GM06990 (cell line): ENCODE measurements around the gene RAG1.

Experiments used
- DNase-seq: peaks from one replicate; pipeline ENCODE4 v3.0.0-alpha.2; 2011; ENCODE audit not compliant: insufficient read length; ENCODE audit errors: extremely low read depth
- H3K27me3 ChIP-seq: replicated peaks from 2 replicates; pipeline ENCODE4 v1.6.0; 2011; ENCODE audit warnings: low read length; ENCODE audit not compliant: control insufficient read depth, insufficient read depth
- H3K36me3 ChIP-seq: 2 replicates; pipeline ENCODE4 v1.5.1; 2011; ENCODE audit warnings: low read length; ENCODE audit not compliant: control insufficient read depth, insufficient read depth
- H3K4me3 ChIP-seq: replicated peaks from 2 replicates; pipeline ENCODE4 v1.5.1; 2011; ENCODE audit warnings: low read depth, mild to moderate bottlenecking, control low read depth, low read length
- TF ChIP-seq, protein P1 (sequence below): IDR thresholded peaks from 2 replicates; pipeline ENCODE4 v1.5.1; 2011; ENCODE audit warnings: low read length, control low read depth, mild to moderate bottlenecking, inconsistent platforms; ENCODE audit not compliant: insufficient read depth, poor library complexity, severe bottlenecking

RAG1 gene

GRCh38 chr11:36567694-36568093 lies at the start of gene RAG1:
TSS of gene RAG1 (plus strand) at chr11:36568007. CDS start at chr11:36573305, 5,298 bp downstream.
- no peaks in the 10 kb centered on the region for H3K36me3 ChIP-seq
- DNase-seq, result no peak
- H3K27me3 ChIP-seq, result peaks cover 2% of the 10 kb centered on the region
- no peak within 1 kb of the TSS for H3K4me3 ChIP-seq
- TF ChIP-seq, protein P1, sequence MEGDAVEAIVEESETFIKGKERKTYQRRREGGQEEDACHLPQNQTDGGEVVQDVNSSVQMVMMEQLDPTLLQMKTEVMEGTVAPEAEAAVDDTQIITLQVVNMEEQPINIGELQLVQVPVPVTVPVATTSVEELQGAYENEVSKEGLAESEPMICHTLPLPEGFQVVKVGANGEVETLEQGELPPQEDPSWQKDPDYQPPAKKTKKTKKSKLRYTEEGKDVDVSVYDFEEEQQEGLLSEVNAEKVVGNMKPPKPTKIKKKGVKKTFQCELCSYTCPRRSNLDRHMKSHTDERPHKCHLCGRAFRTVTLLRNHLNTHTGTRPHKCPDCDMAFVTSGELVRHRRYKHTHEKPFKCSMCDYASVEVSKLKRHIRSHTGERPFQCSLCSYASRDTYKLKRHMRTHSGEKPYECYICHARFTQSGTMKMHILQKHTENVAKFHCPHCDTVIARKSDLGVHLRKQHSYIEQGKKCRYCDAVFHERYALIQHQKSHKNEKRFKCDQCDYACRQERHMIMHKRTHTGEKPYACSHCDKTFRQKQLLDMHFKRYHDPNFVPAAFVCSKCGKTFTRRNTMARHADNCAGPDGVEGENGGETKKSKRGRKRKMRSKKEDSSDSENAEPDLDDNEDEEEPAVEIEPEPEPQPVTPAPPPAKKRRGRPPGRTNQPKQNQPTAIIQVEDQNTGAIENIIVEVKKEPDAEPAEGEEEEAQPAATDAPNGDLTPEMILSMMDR, result no peak

GRCh38 chr11:36530840-36531239 lies 37.0 kb upstream of the RAG1 start:
- H3K4me3 ChIP-seq, result no peak overlapping the region
- H3K36me3 ChIP-seq, result no peaks in the 10 kb centered on the region
- no peak for DNase-seq
- TF ChIP-seq, protein P1, result no peak
- H3K27me3 ChIP-seq, result no peaks in the 10 kb centered on the region

DNA sequence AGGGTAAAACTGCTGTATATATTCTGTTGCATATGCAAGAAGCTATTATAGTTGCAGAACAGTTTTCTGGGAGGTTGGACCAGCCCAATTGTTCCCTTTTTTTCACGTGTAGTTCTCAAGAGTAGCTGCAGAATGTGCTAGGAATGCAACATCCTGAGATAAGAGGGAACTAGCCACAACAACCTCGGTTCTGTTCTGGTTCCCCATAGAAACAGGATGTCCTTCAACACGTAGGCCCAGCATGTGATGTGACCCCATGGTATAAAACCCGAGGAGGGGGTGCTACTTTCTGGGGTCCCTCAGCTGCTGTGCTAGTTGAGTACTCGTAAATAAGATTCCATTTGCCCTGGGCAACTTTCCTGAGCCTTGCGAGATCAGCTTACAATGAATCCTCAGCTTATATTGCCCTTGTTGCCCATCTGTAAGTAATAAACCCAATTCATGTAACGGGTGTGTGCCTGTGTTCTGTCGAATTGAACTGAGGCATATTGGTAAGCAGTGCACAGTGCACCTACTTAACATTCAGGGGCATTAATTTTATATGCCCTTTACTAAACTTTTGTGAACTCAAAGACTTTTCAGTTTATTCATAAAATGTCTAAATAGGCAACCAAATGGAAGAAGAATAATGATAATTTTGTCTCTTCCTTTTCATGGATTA lies 34.7 kb upstream of the RAG1 start:
- DNase-seq, result no peak

GRCh38 chr11:36534276-36534840 lies 33.4 kb upstream of the RAG1 start:
- H3K36me3 ChIP-seq, result no peaks in the 10 kb centered on the region
- TF ChIP-seq, protein P1, result no peak
- no peak overlapping the region for H3K4me3 ChIP-seq
- no peak for DNase-seq
- no peaks in the 10 kb centered on the region for H3K27me3 ChIP-seq

More for the DNA sequence above, 34.7 kb upstream of the RAG1 start:
- Histone ChIP-seq H3K4me3 (no peak overlapping the region), H3K36me3 (no peaks in the 10 kb centered on the region), H3K27me3 (no peaks in the 10 kb centered on the region)
- TF ChIP-seq, protein P1, result no peak

GRCh38 chr11:36540998-36541397 lies 26.8 kb upstream of the RAG1 start:
- Histone ChIP-seq H3K36me3 (no peaks in the 10 kb centered on the region), H3K27me3 (peaks cover 1% of the 10 kb centered on the region; the same call in 1 of the 2 replicates), H3K4me3 (no peak overlapping the region)
- DNase-seq, result peak; percentile 29
- TF ChIP-seq, protein P1, result peak; percentile 54
